ENCODE data around the gene KRTAP20-4. TPM values are rescaled to one million over a fixed set of nuclear protein-coding genes. Genes with fewer than 3 reads are reported as not detected.

Gene KRTAP20-4
- total and polyA plus RNA-seq, 7 donors = not detected

DNA sequence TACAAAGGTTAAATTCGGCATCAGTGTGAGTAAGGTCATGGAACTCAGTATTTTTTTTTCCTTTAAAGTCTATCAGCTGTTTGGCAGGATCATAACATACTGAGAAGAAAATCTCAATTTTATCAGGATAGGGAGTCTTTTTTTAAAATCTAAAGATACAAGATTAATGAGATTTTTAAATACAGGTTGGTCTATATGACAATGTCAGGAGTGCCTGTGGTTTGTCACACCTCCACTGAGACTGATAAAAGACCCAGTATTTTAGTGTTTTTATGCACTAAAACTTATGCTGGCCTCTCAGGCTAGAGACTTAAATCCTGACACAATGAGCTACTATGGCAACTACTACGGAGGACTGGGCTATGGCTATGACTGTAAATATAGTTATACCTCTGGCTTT lies 22.1 kb downstream of the KRTAP20-4 start, which contains the start of gene KRTAP20-3:
Gene KRTAP20-3 (plus strand): TSS at position 301 of the 400 bp plus-strand sequence.
- no peak for DNase-seq
- WGBS, 2 donors = 89 to 93% methylated on average over 2 of the region's 2 CpGs
- H3K9me3 ChIP-seq = no peaks in the 10 kb centered on the region
- no peaks in the 10 kb centered on the region for H3K27me3 ChIP-seq
- no peak within 1 kb of the TSS for H3K27ac ChIP-seq
- no peak within 1 kb of the TSS for H3K4me3 ChIP-seq
- H3K4me1 ChIP-seq = no peaks in the 10 kb centered on the region
- H3K36me3 ChIP-seq = no peaks in the 10 kb centered on the region
- intact Hi-C loops (cut with DNase I) = no loop called here
- TF ChIP-seq, protein P1, sequence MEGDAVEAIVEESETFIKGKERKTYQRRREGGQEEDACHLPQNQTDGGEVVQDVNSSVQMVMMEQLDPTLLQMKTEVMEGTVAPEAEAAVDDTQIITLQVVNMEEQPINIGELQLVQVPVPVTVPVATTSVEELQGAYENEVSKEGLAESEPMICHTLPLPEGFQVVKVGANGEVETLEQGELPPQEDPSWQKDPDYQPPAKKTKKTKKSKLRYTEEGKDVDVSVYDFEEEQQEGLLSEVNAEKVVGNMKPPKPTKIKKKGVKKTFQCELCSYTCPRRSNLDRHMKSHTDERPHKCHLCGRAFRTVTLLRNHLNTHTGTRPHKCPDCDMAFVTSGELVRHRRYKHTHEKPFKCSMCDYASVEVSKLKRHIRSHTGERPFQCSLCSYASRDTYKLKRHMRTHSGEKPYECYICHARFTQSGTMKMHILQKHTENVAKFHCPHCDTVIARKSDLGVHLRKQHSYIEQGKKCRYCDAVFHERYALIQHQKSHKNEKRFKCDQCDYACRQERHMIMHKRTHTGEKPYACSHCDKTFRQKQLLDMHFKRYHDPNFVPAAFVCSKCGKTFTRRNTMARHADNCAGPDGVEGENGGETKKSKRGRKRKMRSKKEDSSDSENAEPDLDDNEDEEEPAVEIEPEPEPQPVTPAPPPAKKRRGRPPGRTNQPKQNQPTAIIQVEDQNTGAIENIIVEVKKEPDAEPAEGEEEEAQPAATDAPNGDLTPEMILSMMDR (IDR thresholded peaks at IDR 0.05) = no peak
- TF ChIP-seq EP300 (IDR thresholded peaks at IDR 0.05) (no peak), POLR2AphosphoS5 (IDR thresholded peaks at IDR 0.05) (no peak), POLR2A (IDR thresholded peaks at IDR 0.05) (no peak)

DNA sequence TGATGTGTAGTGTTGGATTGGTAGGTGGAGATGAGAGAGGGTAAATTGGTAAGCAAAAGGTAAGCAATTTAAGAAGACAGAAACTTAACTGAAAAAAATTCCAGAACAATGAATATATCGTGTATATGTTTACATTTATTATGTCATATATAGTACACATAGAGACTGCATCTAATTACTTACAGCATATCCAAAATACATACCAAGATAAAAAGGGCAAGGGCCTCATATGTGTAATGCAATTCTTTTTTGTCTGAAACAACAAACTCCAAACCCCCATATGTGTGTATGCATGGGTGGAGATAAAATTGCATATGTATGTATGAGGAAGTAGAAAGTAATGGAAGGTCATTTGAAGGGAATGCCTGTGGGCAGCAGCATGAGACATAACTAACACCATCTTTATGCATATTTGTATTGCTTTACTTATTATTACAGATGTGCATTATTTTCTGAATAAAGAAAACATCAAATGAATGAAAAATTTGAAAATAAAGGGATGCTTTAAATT lies 26.5 kb downstream of the KRTAP20-4 start:
- Histone ChIP-seq H3K9me3 (no peaks in the 10 kb centered on the region), H3K4me3 (no peak overlapping the region), H3K27me3 (no peaks in the 10 kb centered on the region), H3K36me3 (no peaks in the 10 kb centered on the region), H3K27ac (no peak overlapping the region), H3K4me1 (no peaks in the 10 kb centered on the region)
- DNase-seq = no peak
- TF ChIP-seq POLR2AphosphoS5 (IDR thresholded peaks at IDR 0.05) (no peak), POLR2A (IDR thresholded peaks at IDR 0.05) (no peak), EP300 (IDR thresholded peaks at IDR 0.05) (no peak)
- TF ChIP-seq, protein P1 (IDR thresholded peaks at IDR 0.05) = no peak
- 74 to 82% methylated on average over 1 of the region's 1 CpG for WGBS, 2 donors
- intact Hi-C loops (cut with DNase I) = no loop called here

DNA sequence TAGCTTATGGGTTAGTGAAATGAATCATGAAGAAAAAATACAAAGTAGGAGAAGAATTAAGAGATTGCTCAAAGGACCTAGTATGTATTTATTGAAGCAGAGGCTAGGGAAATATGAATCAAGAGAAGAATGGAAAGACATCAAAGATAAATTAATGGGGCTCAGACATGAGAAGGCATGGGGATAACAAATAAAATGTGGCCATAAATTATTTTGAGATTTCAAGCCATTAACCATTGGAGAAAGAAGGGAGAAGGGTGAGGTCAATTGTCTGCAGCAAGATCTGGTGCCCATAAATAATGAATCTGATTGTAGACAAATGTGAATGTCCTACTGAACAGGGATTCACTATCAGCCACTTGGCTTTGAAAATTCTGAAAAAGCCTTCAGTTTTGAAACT lies 32.5 kb downstream of the KRTAP20-4 start:
- no peak for TF ChIP-seq POLR2A (IDR thresholded peaks at IDR 0.05)
- TF ChIP-seq, protein P1 (IDR thresholded peaks at IDR 0.05) = no peak
- TF ChIP-seq EP300 (IDR thresholded peaks at IDR 0.05) = no peak
- no peak for TF ChIP-seq POLR2AphosphoS5 (IDR thresholded peaks at IDR 0.05)
- Histone ChIP-seq H3K27ac (no peak overlapping the region), H3K4me3 (no peak overlapping the region), H3K36me3 (no peaks in the 10 kb centered on the region), H3K9me3 (no peaks in the 10 kb centered on the region), H3K4me1 (no peaks in the 10 kb centered on the region), H3K27me3 (no peaks in the 10 kb centered on the region)
- intact Hi-C loops (cut with DNase I) = no loop called here
- DNase-seq = no peak

DNA sequence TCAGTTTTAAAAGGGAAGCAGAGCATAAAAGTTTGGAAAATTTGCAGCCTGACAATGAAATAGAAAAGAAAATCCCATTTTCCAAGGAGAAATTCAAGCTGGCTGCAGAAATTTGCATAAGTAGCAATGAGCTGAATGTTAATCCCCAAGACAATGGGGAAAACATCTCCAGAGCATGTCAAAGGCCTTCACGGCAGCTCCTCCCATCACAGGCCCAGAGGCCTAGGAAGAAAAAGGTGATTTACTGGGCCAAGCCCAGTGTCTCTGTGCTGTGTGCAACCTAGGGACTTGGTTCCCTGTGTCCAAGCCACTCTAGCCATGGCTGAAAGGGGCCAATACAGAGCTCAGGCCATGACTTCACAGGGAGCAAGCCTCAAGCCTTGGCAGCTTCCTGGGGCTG lies 48.3 kb downstream of the KRTAP20-4 start:
- TF ChIP-seq POLR2A (IDR thresholded peaks at IDR 0.05) = no peak
- DNase-seq = no peak
- Histone ChIP-seq H3K9me3 (peaks cover 0 to 5% (median 0%) of the 10 kb centered on the region in 4 donors), H3K36me3 (no peaks in the 10 kb centered on the region), H3K4me3 (no peak overlapping the region), H3K27ac (no peak overlapping the region), H3K4me1 (no peaks in the 10 kb centered on the region), H3K27me3 (no peaks in the 10 kb centered on the region)
- intact Hi-C loops (cut with DNase I) = no loop called here
- 74 to 81% methylated on average over 1 of the region's 1 CpG for WGBS, 2 donors

Small RNAs within 50 kb of the gene (small RNA-seq; reads per million reads assigned to genes)
- gene KRTAP20-1 (0 reads per million in 3 donors), gene KRTAP20-3 (0 reads per million in 3 donors), gene KRTAP20-4 (0 reads per million in 3 donors), gene KRTAP22-1 (0 reads per million in 3 donors), gene KRTAP22-2 (0 reads per million in 3 donors)

Other genes with a start within 250 kb of the KRTAP20-4 start
- gene KRTAP13-2, start 248.4 kb upstream of the KRTAP20-4 start, total RNA-seq = not detected
- 1 to 10 TPM; 1.8 to 6.0 (median 2.4) TPM for gene KRTAP13-2, start 248.4 kb upstream of the KRTAP20-4 start, polyA plus RNA-seq
- not detected for gene KRTAP13-1, start 224.6 kb upstream of the KRTAP20-4 start, total RNA-seq
- gene KRTAP13-1, start 224.6 kb upstream of the KRTAP20-4 start, polyA plus RNA-seq = not detected
- gene KRTAP13-3, start 194.7 kb upstream of the KRTAP20-4 start, total RNA-seq = not detected
- gene KRTAP13-3, start 194.7 kb upstream of the KRTAP20-4 start, polyA plus RNA-seq = not detected
- gene KRTAP13-4, start 190.4 kb upstream of the KRTAP20-4 start, total RNA-seq = not detected
- not detected for gene KRTAP13-4, start 190.4 kb upstream of the KRTAP20-4 start, polyA plus RNA-seq
- not detected for gene KRTAP15-1, start 180.4 kb upstream of the KRTAP20-4 start, total RNA-seq
- not detected for gene KRTAP15-1, start 180.4 kb upstream of the KRTAP20-4 start, polyA plus RNA-seq
- not detected for gene KRTAP19-1, start 140.3 kb upstream of the KRTAP20-4 start, total RNA-seq
- gene KRTAP19-1, start 140.3 kb upstream of the KRTAP20-4 start, polyA plus RNA-seq = not detected
- not detected for gene KRTAP19-2, start 133.2 kb upstream of the KRTAP20-4 start, total RNA-seq
- gene KRTAP19-2, start 133.2 kb upstream of the KRTAP20-4 start, polyA plus RNA-seq = not detected
- not detected for gene KRTAP19-3, start 128.6 kb upstream of the KRTAP20-4 start, total RNA-seq
- gene KRTAP19-3, start 128.6 kb upstream of the KRTAP20-4 start, polyA plus RNA-seq = not detected
- gene KRTAP19-4, start 123.5 kb upstream of the KRTAP20-4 start, total RNA-seq = not detected
- not detected for gene KRTAP19-4, start 123.5 kb upstream of the KRTAP20-4 start, polyA plus RNA-seq
- not detected for gene KRTAP19-5, start 118.5 kb upstream of the KRTAP20-4 start, total RNA-seq
- gene KRTAP19-5, start 118.5 kb upstream of the KRTAP20-4 start, polyA plus RNA-seq = not detected
- not detected for gene KRTAP19-6, start 78.8 kb upstream of the KRTAP20-4 start, total RNA-seq
- not detected for gene KRTAP19-6, start 78.8 kb upstream of the KRTAP20-4 start, polyA plus RNA-seq
- not detected for gene KRTAP19-7, start 59.3 kb upstream of the KRTAP20-4 start, total RNA-seq
- not detected for gene KRTAP19-7, start 59.3 kb upstream of the KRTAP20-4 start, polyA plus RNA-seq
- not detected for gene KRTAP22-2, start 30.2 kb upstream of the KRTAP20-4 start, total RNA-seq
- not detected for gene KRTAP22-2, start 30.2 kb upstream of the KRTAP20-4 start, polyA plus RNA-seq
- gene KRTAP6-3, start 28.2 kb upstream of the KRTAP20-4 start, total RNA-seq = not detected
- gene KRTAP6-3, start 28.2 kb upstream of the KRTAP20-4 start, polyA plus RNA-seq = not detected
- gene KRTAP6-2, start 21.7 kb upstream of the KRTAP20-4 start, total RNA-seq = not detected
- not detected for gene KRTAP6-2, start 21.7 kb upstream of the KRTAP20-4 start, polyA plus RNA-seq
- gene KRTAP22-1, start 19.5 kb upstream of the KRTAP20-4 start, total RNA-seq = not detected
- gene KRTAP22-1, start 19.5 kb upstream of the KRTAP20-4 start, polyA plus RNA-seq = not detected
- gene KRTAP6-1, start 6.7 kb upstream of the KRTAP20-4 start, total RNA-seq = not detected
- gene KRTAP6-1, start 6.7 kb upstream of the KRTAP20-4 start, polyA plus RNA-seq = not detected
- gene KRTAP20-1, start 4.2 kb upstream of the KRTAP20-4 start, total RNA-seq = not detected
- gene KRTAP20-1, start 4.2 kb upstream of the KRTAP20-4 start, polyA plus RNA-seq = not detected
- not detected for gene KRTAP20-2, start 14.6 kb downstream of the KRTAP20-4 start, total RNA-seq
- not detected for gene KRTAP20-2, start 14.6 kb downstream of the KRTAP20-4 start, polyA plus RNA-seq
- not detected for gene KRTAP20-3, start 22.2 kb downstream of the KRTAP20-4 start, total RNA-seq
- not detected for gene KRTAP20-3, start 22.2 kb downstream of the KRTAP20-4 start, polyA plus RNA-seq
- not detected for gene KRTAP21-3, start 98.2 kb downstream of the KRTAP20-4 start, total RNA-seq
- gene KRTAP21-3, start 98.2 kb downstream of the KRTAP20-4 start, polyA plus RNA-seq = not detected
- gene KRTAP21-2, start 126.6 kb downstream of the KRTAP20-4 start, total RNA-seq = not detected
- gene KRTAP21-2, start 126.6 kb downstream of the KRTAP20-4 start, polyA plus RNA-seq = not detected
- not detected for gene KRTAP21-1, start 134.8 kb downstream of the KRTAP20-4 start, total RNA-seq
- gene KRTAP21-1, start 134.8 kb downstream of the KRTAP20-4 start, polyA plus RNA-seq = not detected
- gene KRTAP8-1, start 192.6 kb downstream of the KRTAP20-4 start, total RNA-seq = not detected
- gene KRTAP8-1, start 192.6 kb downstream of the KRTAP20-4 start, polyA plus RNA-seq = not detected
- gene KRTAP7-1, start 209.1 kb downstream of the KRTAP20-4 start, total RNA-seq = not detected
- not detected for gene KRTAP7-1, start 209.1 kb downstream of the KRTAP20-4 start, polyA plus RNA-seq